Liver (tissue), 9 donors: ENCODE data around the gene GYG2. TPM values are rescaled to one million over a fixed set of nuclear protein-coding genes. Genes with fewer than 3 reads are reported as not detected.

Experiments used
- DNase-seq: peaks from one replicate; pipeline ENCODE4 v3.0.0-alpha.2; 2017; ENCODE audit warnings: low spot score
- H3K27ac ChIP-seq, 2 donors: one replicate each; pipeline ENCODE4 v1.7.0; 2013; ENCODE audit warnings: inconsistent platforms in 2 of 2, low read length in 2 of 2, control low read depth in 1 of 2, low read depth in 1 of 2, mild to moderate bottlenecking in 1 of 2
- H3K27me3 ChIP-seq, 4 donors: one replicate each; pipeline versions ENCODE4 v1.6.1 to v1.7.0; 2013; ENCODE audit warnings: low read length in 3 of 4, inconsistent platforms in 1 of 4, mild to moderate bottlenecking in 1 of 4, moderate library complexity in 1 of 4; ENCODE audit not compliant: control insufficient read depth in 4 of 4, insufficient read depth in 4 of 4
- H3K36me3 ChIP-seq, 4 donors: one replicate each; pipeline versions ENCODE4 v1.6.1 to v1.7.0; 2013; ENCODE audit warnings: low read length in 3 of 4, mild to moderate bottlenecking in 3 of 4, low read depth in 1 of 4, moderate library complexity in 1 of 4; ENCODE audit not compliant: control insufficient read depth in 4 of 4, insufficient read depth in 3 of 4
- H3K4me1 ChIP-seq, 4 donors: one replicate each; pipeline versions ENCODE4 v1.6.1 to v1.7.0; 2013; ENCODE audit warnings: low read length in 3 of 4, mild to moderate bottlenecking in 3 of 4, moderate library complexity in 1 of 4; ENCODE audit not compliant: control insufficient read depth in 4 of 4, insufficient read depth in 4 of 4
- H3K4me3 ChIP-seq, 3 donors: one replicate each; pipeline versions ENCODE4 v1.6.1 to v1.7.0; 2013; ENCODE audit warnings: low read length in 3 of 3, control low read depth in 1 of 3, low read depth in 1 of 3, mild to moderate bottlenecking in 1 of 3
- H3K9ac ChIP-seq, 2 donors: one replicate each; pipeline ENCODE4 v1.7.0; 2013; ENCODE audit warnings: low read length in 2 of 2, mild to moderate bottlenecking in 2 of 2, moderate library complexity in 2 of 2, control low read depth in 1 of 2, low read depth in 1 of 2
- H3K9me3 ChIP-seq, 4 donors: one replicate each; pipeline versions ENCODE4 v1.6.1 to v1.7.0; 2013; ENCODE audit warnings: low read length in 3 of 4; ENCODE audit not compliant: control insufficient read depth in 4 of 4
- ATF3 ChIP-seq: IDR thresholded peaks from 2 replicates; pipeline ENCODE4 v1.6.1; 2016; ENCODE audit warnings: antibody characterized with exemption
- CTCF ChIP-seq: fragments of 150-350 bp; IDR thresholded peaks from 2 replicates; pipeline ENCODE4 v1.5.1; 2017; ENCODE audit warnings: improper control_type of control experiment, low read depth, low read length; ENCODE audit not compliant: missing input control
- EGR1 ChIP-seq, 2 donors: IDR thresholded peaks; 2 replicates each; pipeline ENCODE4 v1.6.1; 2016 to 2018; ENCODE audit warnings: antibody characterized with exemption in 2 of 2, low read depth in 2 of 2
- FOXA1 ChIP-seq: IDR thresholded peaks from 2 replicates; pipeline ENCODE4 v1.6.1; 2016; ENCODE audit warnings: antibody characterized with exemption
- FOXA2 ChIP-seq: IDR thresholded peaks from 2 replicates; pipeline ENCODE4 v1.6.1; 2016; ENCODE audit warnings: antibody characterized with exemption
- GABPA ChIP-seq, 2 donors: IDR thresholded peaks in 1 of 2; conservative IDR thresholded peaks in 1 of 2; 2 replicates each; pipeline ENCODE4 v1.6.1; 2016; ENCODE audit warnings: antibody characterized with exemption in 2 of 2, mild to moderate bottlenecking in 1 of 2, moderate library complexity in 1 of 2
- HNF4A ChIP-seq, 2 donors: conservative IDR thresholded peaks; 2 replicates each; pipeline ENCODE4 v1.6.1; 2016; ENCODE audit warnings: antibody characterized with exemption in 2 of 2, mild to moderate bottlenecking in 2 of 2
- HNF4G ChIP-seq: IDR thresholded peaks from 2 replicates; pipeline ENCODE4 v1.6.1; 2016; ENCODE audit warnings: antibody characterized with exemption
- JUND ChIP-seq, 2 donors: IDR thresholded peaks; 2 replicates each; pipeline ENCODE4 v1.6.1; 2016; ENCODE audit warnings: antibody characterized with exemption in 2 of 2
- MAX ChIP-seq: IDR thresholded peaks from 2 replicates; pipeline ENCODE4 v1.6.1; 2016; ENCODE audit warnings: antibody characterized with exemption
- NR2F2 ChIP-seq: IDR thresholded peaks from 2 replicates; pipeline ENCODE4 v1.6.1; 2016; ENCODE audit warnings: antibody characterized with exemption
- RAD21 ChIP-seq, 2 donors: IDR thresholded peaks; 2 replicates each; pipeline ENCODE4 v1.6.1; 2016; ENCODE audit warnings: antibody characterized with exemption in 2 of 2, mild to moderate bottlenecking in 2 of 2
- REST ChIP-seq: IDR thresholded peaks from 2 replicates; pipeline ENCODE4 v1.6.1; 2016; ENCODE audit warnings: antibody characterized with exemption, mild to moderate bottlenecking
- RXRA ChIP-seq, 2 donors: IDR thresholded peaks; 2 replicates each; pipeline ENCODE4 v1.6.1; 2017 to 2018; ENCODE audit warnings: antibody characterized with exemption in 2 of 2, mild to moderate bottlenecking in 1 of 2
- SP1 ChIP-seq: IDR thresholded peaks from 2 replicates; pipeline ENCODE4 v1.6.1; 2018; ENCODE audit warnings: antibody characterized with exemption, mild to moderate bottlenecking
- TAF1 ChIP-seq: conservative IDR thresholded peaks from 2 replicates; pipeline ENCODE4 v1.6.1; 2016; ENCODE audit warnings: antibody characterized with exemption, mild to moderate bottlenecking
- YY1 ChIP-seq: IDR thresholded peaks from 2 replicates; pipeline ENCODE4 v1.6.1; 2016; ENCODE audit warnings: antibody characterized with exemption, mild to moderate bottlenecking
- ZBTB33 ChIP-seq: IDR thresholded peaks from 2 replicates; pipeline ENCODE4 v1.6.1; 2016; ENCODE audit warnings: antibody characterized with exemption
- WGBS: extraction: QIAGEN DNeasy Blood & Tissue Kit; methylation state at CpG from one replicate; pipeline ENCODE4 v1.1.7; 2013; 5-methylcytosine and 5-hydroxymethylcytosine counted together
- polyA plus RNA-seq, 2 donors: library from polyadenylated mRNA; stranded (reverse) in 1 of 2; unstranded in 1 of 2; fragments of 200-250 nt in 1 of 2; fragments of >200 nt in 1 of 2; fragmentation: Nextera tagmentation in 1 of 2; extraction: Ambion mirVana in 1 of 2; gene quantifications; one replicate each; pipeline versions ENCODE4 v1.2.1 to v1.2.3, GENCODE V29; 2013 to 2015
- total RNA-seq, 2 donors: library from RNA; depleted of rRNA; stranded (reverse); fragments of >200 nt; gene quantifications; one replicate each; pipeline ENCODE4 v1.2.3, GENCODE V29; 2014
- donor health status: healthy.
- donor health status: healthy.
- donor health status: healthy.
- donor health status: healthy.
- donor health status: healthy.

Gene GYG2
- total and polyA plus RNA-seq, 4 donors, result 11.3 to 32.6 (median 14.3) TPM

- WGBS, result 95% methylated on average over 27 of the region's 27 CpGs
- DNase-seq, result no peak
- TF ChIP-seq RXRA (IDR thresholded peaks at IDR 0.05), result no peak
- TF ChIP-seq NR2F2, result no peak
- no peak for TF ChIP-seq SP1
- no peak for TF ChIP-seq YY1
- no peak for TF ChIP-seq TAF1
- no peak for TF ChIP-seq ZBTB33
- TF ChIP-seq GABPA (IDR thresholded peaks at IDR 0.05 in 1 of 2, conservative IDR thresholded peaks at IDR 0.05 in 1 of 2), result no peak
- TF ChIP-seq RAD21 (IDR thresholded peaks at IDR 0.05), result no peak
- TF ChIP-seq REST, result no peak
- TF ChIP-seq FOXA2, result no peak
- TF ChIP-seq HNF4G, result no peak
- TF ChIP-seq FOXA1, result no peak
- TF ChIP-seq ATF3, result no peak
- TF ChIP-seq JUND (IDR thresholded peaks at IDR 0.05), result no peak
- TF ChIP-seq CTCF, result no peak
- TF ChIP-seq HNF4A (conservative IDR thresholded peaks at IDR 0.05), result no peak
- TF ChIP-seq MAX, result no peak
- no peak for TF ChIP-seq EGR1 (IDR thresholded peaks at IDR 0.05; ENCODE audit: low read depth in 2 of 2)
Measured at GRCh38 chrX:2907295-2907694, 78.6 kb downstream of the GYG2 start.

More at GRCh38 chrX:2907295-2907694, 78.6 kb downstream of the GYG2 start:
- Histone ChIP-seq H3K27ac (no peak overlapping the region), H3K27me3 (no peaks in the 10 kb centered on the region), H3K4me3 (no peak overlapping the region), H3K36me3 (peaks cover 0 to 40% (median 6%) of the 10 kb centered on the region in 4 donors), H3K9ac (no peak overlapping the region), H3K4me1 (no peaks in the 10 kb centered on the region), H3K9me3 (peaks cover 0 to 12% (median 0%) of the 10 kb centered on the region in 4 donors)
